ENCODE results near the gene ENPP1. TPM values are rescaled to one million over a fixed set of nuclear protein-coding genes. Genes with fewer than 3 reads are reported as not detected.

Gene ENPP1
- polyA plus RNA-seq, 3 donors, result not detected

DNA sequence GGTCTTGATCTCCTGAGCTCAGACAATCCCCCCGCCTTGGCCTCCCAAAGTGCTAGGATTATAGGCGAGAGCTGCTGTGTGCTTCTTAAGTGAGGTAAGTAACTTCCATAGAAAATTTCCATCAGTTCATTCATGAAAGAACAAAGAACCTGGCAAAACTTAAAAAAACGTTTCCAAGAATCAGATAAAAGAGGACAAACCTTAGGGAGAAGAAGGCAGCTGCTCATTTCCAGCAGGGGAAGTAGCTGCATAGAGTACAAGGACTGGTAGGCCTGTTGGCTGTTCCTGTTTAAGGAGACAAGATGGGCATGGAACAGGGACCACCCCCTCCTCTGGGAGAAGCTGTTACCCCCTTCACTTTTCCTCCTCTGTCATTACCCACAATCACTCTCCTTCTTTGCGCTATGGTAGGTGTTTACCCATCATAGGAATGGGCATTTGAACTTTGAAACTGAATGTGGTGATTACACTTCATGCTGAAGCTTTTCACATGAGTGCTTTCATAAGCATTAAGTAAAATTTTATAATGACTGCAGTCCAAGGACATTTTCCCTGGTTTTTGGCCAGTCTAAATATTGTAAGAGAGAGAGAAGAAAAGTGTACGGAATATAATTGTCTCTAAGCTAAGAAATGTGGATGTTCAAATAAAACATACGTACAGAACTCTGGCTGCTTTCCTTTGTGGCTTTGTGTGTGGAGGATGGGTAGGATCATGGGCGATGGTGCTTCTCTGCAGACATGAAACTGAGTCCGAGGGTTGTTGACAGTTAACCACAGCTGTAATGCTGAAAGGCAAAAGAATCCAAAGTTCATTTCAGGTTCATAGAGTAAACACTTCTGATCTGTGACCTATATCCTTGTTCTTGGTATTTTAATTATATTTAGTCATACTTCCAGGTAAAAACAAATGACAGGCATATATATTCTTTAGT lies 86.9 kb downstream of the ENPP1 start:
- Histone ChIP-seq H3K9ac (ENCODE audit: insufficient read depth, low read length, poor library complexity, severe bottlenecking) (no peak overlapping the region), H3K27ac (ENCODE audit: low read depth in 1 of 2, low read length in 2 of 2) (no peak overlapping the region), H3K4me2 (replicated peaks; ENCODE audit: extremely low read depth, low read length, poor library complexity, severe bottlenecking) (no peak overlapping the region), H3K9me3 (replicated peaks in 1 of 2; ENCODE audit: control insufficient read depth in 1 of 2, insufficient read depth in 1 of 2, low read length in 2 of 2) (peaks cover 0 to 3% of the 10 kb centered on the region in 2 donors), H3K4me3 (replicated peaks in 1 of 3; ENCODE audit: low read depth in 2 of 3, low read length in 3 of 3) (no peak overlapping the region), H3K36me3 (replicated peaks in 1 of 2; ENCODE audit: control insufficient read depth in 1 of 2, insufficient read depth in 2 of 2, low read length in 2 of 2) (no peaks in the 10 kb centered on the region), H3K79me2 (ENCODE audit: insufficient read depth, low read length) (no peaks in the 10 kb centered on the region), H4K20me1 (ENCODE audit: insufficient read depth, low read length) (no peaks in the 10 kb centered on the region), H3K4me1 (ENCODE audit: control insufficient read depth in 1 of 2, insufficient read depth in 2 of 2, low read length in 2 of 2) (no peaks in the 10 kb centered on the region), H3K27me3 (ENCODE audit: control insufficient read depth in 2 of 2, insufficient read depth in 2 of 2, low read length in 2 of 2) (no peaks in the 10 kb centered on the region), H2AFZ (ENCODE audit: insufficient read depth, low read depth, low read length, poor library complexity, severe bottlenecking) (no peak overlapping the region)
- intact Hi-C loops (cut with micrococcal nuclease), result no loop called here
- Mint-ChIP-seq H3K4me3 (no peak overlapping the region), H3K9me3 (peaks cover 0 to 19% (median 13%) of the 10 kb centered on the region in 7 donors), H3K4me1 (no peaks in the 10 kb centered on the region), H3K36me3 (no peaks in the 10 kb centered on the region), H3K27ac (no peak overlapping the region), H3K27me3 (ENCODE audit: low read depth in 3 of 3) (peaks cover 4 to 9% (median 7%) of the 10 kb centered on the region in 3 donors)
- no peak for DNase-seq
- 100% methylated on average over 1 of the region's 8 CpGs for WGBS (ENCODE audit: insufficient coverage)
- no peak for TF ChIP-seq CTCF (IDR thresholded peaks at IDR 0.05)

GRCh38 chr6:131897050-131897435 lies 89.2 kb downstream of the ENPP1 start:
- TF ChIP-seq CTCF (IDR thresholded peaks at IDR 0.05), result no peak
- no peaks in the 10 kb centered on the region for H3K27me3 ChIP-seq (ENCODE audit: control insufficient read depth in 2 of 2, insufficient read depth in 2 of 2, low read length in 2 of 2)
- no peak overlapping the region for H3K4me3 ChIP-seq (replicated peaks in 1 of 3; ENCODE audit: low read depth in 2 of 3, low read length in 3 of 3)
- no CpG with 5 or more reads among the region's 4 CpGs for WGBS (ENCODE audit: insufficient coverage)
- no peaks in the 10 kb centered on the region for H3K4me1 Mint-ChIP-seq
- no peak overlapping the region for H2AFZ ChIP-seq (ENCODE audit: insufficient read depth, low read depth, low read length, poor library complexity, severe bottlenecking)
- peaks cover 7 to 14% (median 8%) of the 10 kb centered on the region in 3 donors for H3K27me3 Mint-ChIP-seq (ENCODE audit: low read depth in 3 of 3)
- DNase-seq, result no peak
- no peaks in the 10 kb centered on the region for H3K36me3 Mint-ChIP-seq
- no peaks in the 10 kb centered on the region for H4K20me1 ChIP-seq (ENCODE audit: insufficient read depth, low read length)
- H3K9ac ChIP-seq (ENCODE audit: insufficient read depth, low read length, poor library complexity, severe bottlenecking), result no peak overlapping the region
- no peak overlapping the region for H3K27ac ChIP-seq (ENCODE audit: low read depth in 1 of 2, low read length in 2 of 2)
- peaks cover 0 to 3% of the 10 kb centered on the region in 2 donors for H3K9me3 ChIP-seq (replicated peaks in 1 of 2; ENCODE audit: control insufficient read depth in 1 of 2, insufficient read depth in 1 of 2, low read length in 2 of 2)
- H3K27ac Mint-ChIP-seq, result no peak overlapping the region
- no peak overlapping the region for H3K4me3 Mint-ChIP-seq
- H3K36me3 ChIP-seq (replicated peaks in 1 of 2; ENCODE audit: control insufficient read depth in 1 of 2, insufficient read depth in 2 of 2, low read length in 2 of 2), result no peaks in the 10 kb centered on the region
- no peaks in the 10 kb centered on the region for H3K79me2 ChIP-seq (ENCODE audit: insufficient read depth, low read length)
- no peaks in the 10 kb centered on the region for H3K4me1 ChIP-seq (ENCODE audit: control insufficient read depth in 1 of 2, insufficient read depth in 2 of 2, low read length in 2 of 2)
- no peak overlapping the region for H3K4me2 ChIP-seq (replicated peaks; ENCODE audit: extremely low read depth, low read length, poor library complexity, severe bottlenecking)
- H3K9me3 Mint-ChIP-seq, result peaks cover 0 to 20% (median 14%) of the 10 kb centered on the region in 7 donors
- intact Hi-C loops (cut with micrococcal nuclease), result no loop called here
